HCT116 (cell line): ENCODE data around the gene EFCAB13. TPM values are rescaled to one million over a fixed set of nuclear protein-coding genes. Genes with fewer than 3 reads are reported as not detected.

Experiments
- ATAC-seq: fragments of 200-7000 bp; cut with Tn5 transposase; 2 replicates; pipeline ENCODE4 v1.9.1; 2020; ENCODE audit warnings: mild to moderate bottlenecking, moderate library complexity
- BruUV-seq: library from RNA; stranded (reverse); fragments of 400-500 nt; replicated peaks from 2 replicates; lab custom pipeline; 2021; lab: Mats Ljungman, UMichigan
- CTCF ChIA-PET: fragments of 300-600 bp; sonication (Branson Sonifier 250); formaldehyde crosslinking; loops from one replicate; lab custom pipeline; 2021; ENCODE audit warnings: antibody characterized with exemption; lab: Charles Lee
- POLR2A ChIA-PET: fragments of 300-600, 350-600 bp; sonication (Branson Sonifier 250); formaldehyde crosslinking; loops from one replicate; lab custom pipeline; 2021; ENCODE audit warnings: antibody characterized with exemption; lab: Charles Lee
- RAD21 ChIA-PET, 2 experiments: fragments of 300-600 bp; sonication (Branson Sonifier 250); formaldehyde crosslinking; loops; one replicate each; lab custom pipeline; 2023; ENCODE audit warnings: low total read pairs in 2 of 2; ENCODE audit not compliant: uncharacterized antibody in 2 of 2, unreplicated experiment in 2 of 2, low non-redundant PET in 1 of 2; lab: Charles Lee
- DNase-seq: peaks from one replicate; pipeline ENCODE4 v3.0.0-alpha.2; 2010; ENCODE audit warnings: low read depth, low spot score
- H2AFZ ChIP-seq: fragments of 200-600 bp; shearing (Covaris generic), sonication (generic); 2 replicates; pipeline ENCODE4 v1.6.1; 2017; ENCODE audit warnings: low read depth, mixed run types, mixed read lengths, antibody characterized with exemption, low read length; ENCODE audit not compliant: poor library complexity, severe bottlenecking
- H3K27ac ChIP-seq: 2 replicates; pipeline ENCODE4 v1.5.1; 2012; ENCODE audit warnings: low read depth, low read length
- H3K27me3 ChIP-seq: fragments of 200-600 bp; sonication (generic); 2 replicates; pipeline ENCODE4 v1.6.1; 2016; ENCODE audit warnings: mixed run types, low read length, mixed read lengths; ENCODE audit not compliant: insufficient read depth
- H3K36me3 ChIP-seq, 2 experiments: fragments of 200-500 bp in 1 of 2; fragments of 200-600 bp in 1 of 2; sonication (Bioruptor generic) in 1 of 2; sonication (generic) in 1 of 2; 2 replicates each; pipeline versions ENCODE4 v1.5.1 to v1.6.1; 2014 to 2016; ENCODE audit warnings: low read length in 2 of 2, inconsistent platforms in 1 of 2, mixed read lengths in 1 of 2, mixed run types in 1 of 2; ENCODE audit not compliant: insufficient read depth in 2 of 2, control insufficient read depth in 1 of 2
- H3K4me1 ChIP-seq, 2 experiments: fragments of 200-600 bp in 1 of 2; sonication (generic) in 1 of 2; 2 replicates each; pipeline versions ENCODE4 v1.5.1 to v1.6.1; 2012 to 2017; ENCODE audit warnings: low read length in 2 of 2, inconsistent platforms in 1 of 2, mild to moderate bottlenecking in 1 of 2, mixed read lengths in 1 of 2, mixed run types in 1 of 2, moderate library complexity in 1 of 2; ENCODE audit not compliant: insufficient read depth in 2 of 2, control insufficient read depth in 1 of 2
- H3K4me2 ChIP-seq: fragments of 200-600 bp; sonication (generic); 2 replicates; pipeline ENCODE4 v1.6.1; 2017; ENCODE audit warnings: mixed run types, low read length, mixed read lengths
- H3K4me3 ChIP-seq, 2 experiments: fragments of 200-600 bp in 1 of 2; sonication (generic) in 1 of 2; replicated peaks in 1 of 2; 2 replicates each; pipeline ENCODE4 v1.5.1; 2011 to 2016; ENCODE audit warnings: low read length in 2 of 2, control low read depth in 1 of 2, low read depth in 1 of 2, mild to moderate bottlenecking in 1 of 2, mixed read lengths in 1 of 2, mixed run types in 1 of 2
- H3K79me2 ChIP-seq: fragments of 200-600 bp; sonication (generic); 2 replicates; pipeline ENCODE4 v1.6.1; 2017; ENCODE audit warnings: mild to moderate bottlenecking, mixed run types, low read length, moderate library complexity, mixed read lengths; ENCODE audit not compliant: insufficient read depth
- H3K9ac ChIP-seq: fragments of 200-600 bp; sonication (generic); 2 replicates; pipeline ENCODE4 v1.6.1; 2016; ENCODE audit warnings: low read length, mixed read lengths
- H3K9me2 ChIP-seq: fragments of 200-600 bp; sonication (generic), shearing (Covaris generic); 2 replicates; pipeline ENCODE4 v1.6.1; 2017; ENCODE audit warnings: mixed run types, mild to moderate bottlenecking, moderate library complexity; ENCODE audit not compliant: insufficient read depth
- H3K9me3 ChIP-seq, 2 experiments: fragments of 200-500 bp in 1 of 2; fragments of 200-600 bp in 1 of 2; sonication (Bioruptor generic) in 1 of 2; sonication (generic) in 1 of 2; 2 replicates each; pipeline ENCODE4 v1.6.1; 2014 to 2017; ENCODE audit warnings: low read length in 2 of 2, mixed read lengths in 2 of 2, inconsistent platforms in 1 of 2, low read depth in 1 of 2, mild to moderate bottlenecking in 1 of 2, mixed run types in 1 of 2, moderate library complexity in 1 of 2; ENCODE audit not compliant: control insufficient read depth in 1 of 2, insufficient read depth in 1 of 2
- H4K20me1 ChIP-seq: fragments of 200-600 bp; sonication (generic), shearing (Covaris generic); 2 replicates; pipeline ENCODE4 v1.6.1; 2017; ENCODE audit warnings: mixed run types, mild to moderate bottlenecking, moderate library complexity; ENCODE audit not compliant: insufficient read depth
- RAD21 ChIP-seq: IDR thresholded peaks from 2 replicates; pipeline ENCODE4 v1.6.1; 2012; ENCODE audit warnings: low read depth, mild to moderate bottlenecking
- SP1 ChIP-seq: IDR thresholded peaks from 2 replicates; pipeline ENCODE4 v1.6.1; 2012; ENCODE audit warnings: low read depth
- SRF ChIP-seq: IDR thresholded peaks from 2 replicates; pipeline ENCODE4 v1.6.1; 2012; ENCODE audit warnings: low read depth
- YY1 ChIP-seq: IDR thresholded peaks from 2 replicates; pipeline ENCODE4 v1.6.1; 2011; ENCODE audit warnings: low read length, low read depth, moderate library complexity, mild to moderate bottlenecking; ENCODE audit not compliant: insufficient replicate concordance; ENCODE audit errors: extremely low read depth
- ZNF274 ChIP-seq: fragments of 200-500 bp; sonication (Bioruptor generic); IDR thresholded peaks from 2 replicates; pipeline ENCODE4 v1.6.1; 2014; ENCODE audit warnings: mild to moderate bottlenecking, low read depth, low read length, inconsistent platforms
- intact Hi-C: fragments of 100-400 bp; cut with micrococcal nuclease; formaldehyde crosslinking; loops from 2 replicates; pipeline ENCODE4 v1.10.0; 2022
- total RNA-seq: library from RNA; stranded (reverse); gene quantifications from one replicate; pipeline ENCODE4 v1.2.1, GENCODE V29; 2021; ENCODE audit not compliant: unreplicated experiment

Gene EFCAB13
- total RNA-seq, 1 experiment from 2014 or later: not detected

DNA sequence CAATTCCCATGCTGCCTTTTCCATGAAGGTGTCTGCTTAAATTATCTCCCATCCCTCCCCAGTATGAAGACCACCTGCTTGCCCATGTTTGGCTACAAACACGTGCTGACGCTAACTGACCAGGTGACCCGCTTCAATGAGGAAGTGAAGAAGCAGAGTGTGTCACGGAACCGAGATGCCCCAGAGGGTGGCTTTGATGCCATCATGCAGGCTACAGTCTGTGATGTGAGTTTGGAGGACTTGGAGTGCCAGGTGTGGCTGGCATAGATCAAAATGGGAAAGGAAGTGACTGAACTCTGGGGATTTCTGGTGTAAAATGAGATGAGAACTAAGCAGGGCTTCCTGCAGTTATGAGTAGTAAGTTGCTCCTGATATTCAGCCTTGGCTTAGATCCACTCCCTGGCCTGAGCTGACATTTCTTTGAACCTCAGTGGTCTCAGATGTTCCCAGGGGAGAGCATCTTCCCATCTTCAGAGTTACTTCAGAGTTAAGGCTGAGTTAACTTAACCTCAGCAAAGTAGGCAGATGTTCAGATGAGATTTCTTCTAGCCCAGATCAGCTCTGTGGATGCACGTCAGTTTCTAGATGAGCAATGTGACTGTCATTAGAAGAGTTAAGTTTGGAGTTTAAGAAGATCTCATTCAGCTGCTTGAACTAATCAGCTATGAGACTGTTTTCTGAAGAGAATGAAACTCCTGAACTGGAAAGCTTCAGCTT is 37.4 kb upstream of the EFCAB13 start:
- Histone ChIP-seq H3K27ac (no peak overlapping the region), H2AFZ (no peak overlapping the region), H4K20me1 (no peaks in the 10 kb centered on the region), H3K4me3 (no peak overlapping the region), H3K9me2 (no peaks in the 10 kb centered on the region), H3K4me2 (no peak overlapping the region), H3K9me3 (no peaks in the 10 kb centered on the region), H3K9ac (no peak overlapping the region), H3K27me3 (no peaks in the 10 kb centered on the region), H3K79me2 (no peaks in the 10 kb centered on the region), H3K4me1 (peaks cover 5 to 11% of the 10 kb centered on the region in 2 experiments; a peak in 3 of 4 replicates), H3K36me3 (no peaks in the 10 kb centered on the region)
- POLR2A ChIA-PET: no interaction called here
- intact Hi-C loops: no loop called here
- BruUV-seq: no TSS peak
- TF ChIP-seq SP1 (no peak), YY1 (no peak), ZNF274 (no peak)
- RAD21 ChIA-PET: no interaction called here
- DNase-seq (no peak), ATAC-seq (no peak)
- CTCF ChIA-PET: no interaction called here

- no peak overlapping the region for H3K4me2 ChIP-seq
- ChIA-PET CTCF (no interaction called here), RAD21 (no interaction called here), POLR2A (no interaction called here)
- no peaks in the 10 kb centered on the region for H3K9me3 ChIP-seq
- H3K79me2 ChIP-seq: no peaks in the 10 kb centered on the region
- intact Hi-C loops: no loop called here
- H3K4me3 ChIP-seq: no peak overlapping the region
- H3K27me3 ChIP-seq: no peaks in the 10 kb centered on the region
- H4K20me1 ChIP-seq: no peaks in the 10 kb centered on the region
- no peak overlapping the region for H2AFZ ChIP-seq
- BruUV-seq: no TSS peak
- peaks cover 5 to 11% of the 10 kb centered on the region in 2 experiments; a peak in 3 of 4 replicates for H3K4me1 ChIP-seq
- H3K9ac ChIP-seq: no peak overlapping the region
- TF ChIP-seq SRF: no peak
- peak; percentile 16; the same call in 1 of the 2 replicates for TF ChIP-seq RAD21
- TF ChIP-seq, all 23 proteins: peak for 1
- Histone ChIP-seq H3K36me3 (no peaks in the 10 kb centered on the region), H3K27ac (no peak overlapping the region), H3K9me2 (no peaks in the 10 kb centered on the region)
- peak; percentile 37; the same call in 1 of the 2 replicates for ATAC-seq
- DNase-seq: no peak
Observed at GRCh38 chr17:47287068-47287467, 36.7 kb upstream of the EFCAB13 start.
